ENCODE results near the gene UNG. TPM values are rescaled to one million over a fixed set of nuclear protein-coding genes. Genes with fewer than 3 reads are reported as not detected.

The UNG gene
- total and polyA plus RNA-seq, 2 of the 8 experiments (the other 6 are each of a cell fraction or from before 2014, with no cell fraction given) = 71.6 to 163 TPM

- Histone ChIP-seq H3K4me3 (ENCODE audit: extremely low read depth in 1 of 4, insufficient read depth in 2 of 4, low read depth in 3 of 4, low read length in 4 of 4) (no peak overlapping the region), H3K23me2 (ENCODE audit: low read depth, low read length) (peaks cover 7% of the 10 kb centered on the region), H3K18ac (ENCODE audit: extremely low read depth, low read length) (no peak overlapping the region), H3K79me1 (ENCODE audit: low read depth, low read length) (no peaks in the 10 kb centered on the region), H4K5ac (ENCODE audit: insufficient read length, low read depth, low read length) (no peak overlapping the region), H3K9ac (replicated peaks in 1 of 4; ENCODE audit: extremely low read depth in 1 of 4, low read depth in 3 of 4, low read length in 3 of 4) (no peak overlapping the region), H2AFZ (ENCODE audit: low read length) (no peak overlapping the region), H3K4me2 (ENCODE audit: insufficient read depth in 1 of 2, low read depth in 2 of 2, low read length in 2 of 2) (no peak overlapping the region), H4K20me1 (replicated peaks in 1 of 2; ENCODE audit: control insufficient read depth in 1 of 2, insufficient read depth in 2 of 2, low read length in 2 of 2) (no peaks in the 10 kb centered on the region), H3K79me2 (ENCODE audit: control insufficient read depth in 1 of 2, insufficient read depth in 2 of 2, low read length in 2 of 2) (peaks cover 0 to 5% of the 10 kb centered on the region in 2 experiments; a peak in 1 of 4 replicates), H2BK15ac (ENCODE audit: low read length) (no peak overlapping the region), H4K8ac (ENCODE audit: extremely low read depth, insufficient read depth, low read length) (no peak overlapping the region), H3K27me3 (replicated peaks in 1 of 4; ENCODE audit: control insufficient read depth in 3 of 4, extremely low read depth in 1 of 4, insufficient read depth in 3 of 4, low read length in 3 of 4) (no peaks in the 10 kb centered on the region; a peak in 2 of 7 replicates), H3K4me1 (replicated peaks in 1 of 4; ENCODE audit: control insufficient read depth in 3 of 4, insufficient read depth in 4 of 4, low read length in 3 of 4) (peaks cover 0 to 3% (median 3%) of the 10 kb centered on the region in 4 experiments; a peak in 3 of 7 replicates), H2BK5ac (ENCODE audit: low read depth, low read length) (no peak overlapping the region), H3K36me3 (ENCODE audit: control insufficient read depth in 2 of 4, insufficient read depth in 4 of 4, low read length in 3 of 4) (no peaks in the 10 kb centered on the region), H3K14ac (ENCODE audit: insufficient read length) (no peak overlapping the region), H3K56ac (replicated peaks; ENCODE audit: insufficient read length, low read depth, low read length) (no peak overlapping the region), H3K23ac (ENCODE audit: insufficient read length) (no peak overlapping the region), H4K91ac (replicated peaks; ENCODE audit: insufficient read length, low read length) (no peak overlapping the region), H3K4ac (replicated peaks; ENCODE audit: insufficient read length, low read depth, low read length) (no peak overlapping the region), H2BK20ac (ENCODE audit: low read length) (no peak overlapping the region), H2BK12ac (ENCODE audit: low read depth, low read length) (no peak overlapping the region), H2AK5ac (ENCODE audit: low read depth, low read length) (no peak overlapping the region), H3K9me3 (ENCODE audit: insufficient read depth in 2 of 2, low read depth in 1 of 2, low read length in 1 of 2) (no peaks in the 10 kb centered on the region), H3K27ac (ENCODE audit: low read depth, low read length) (no peak overlapping the region), H2BK120ac (replicated peaks; ENCODE audit: low read depth, low read length) (no peak overlapping the region)
- DNase-seq (ENCODE audit: low read depth in 1 of 2, low spot score in 2 of 2) = no peak
- WGBS, 2 experiments (ENCODE audit: extremely low coverage in 1 of 2, insufficient coverage in 1 of 2, insufficient read length in 1 of 2, insufficient replicate concordance in 2 of 2, low coverage in 1 of 2, low lambda C conversion rate in 2 of 2, missing lambda C conversion rate in 1 of 2) = 84 to 100% methylated on average over 2 to 4 of the region's 4 CpGs
- CTCF ChIA-PET (ENCODE audit: partially characterized antibody) = interaction anchor here (2.2 kb wide), 1 partner anchor 17 kb away, joined by 8 read pairs; no protein-coding TSS in a partner anchor
- POLR2A ChIA-PET (ENCODE audit: partially characterized antibody) = no interaction called here
- no peak for FAIRE-seq
- TF ChIP-seq RNF2 (IDR thresholded peaks at IDR 0.05; ENCODE audit: borderline replicate concordance, low read depth, low read length, missing control alignments, poor library complexity, severe bottlenecking) = no peak
- no peak for TF ChIP-seq POU5F1 (IDR thresholded peaks at IDR 0.05; ENCODE audit: low read depth, low read length)
- no peak for TF ChIP-seq GABPA (IDR thresholded peaks at IDR 0.05; ENCODE audit: borderline replicate concordance, insufficient read depth, low read length)
- no peak for TF ChIP-seq KDM5A (IDR thresholded peaks at IDR 0.05; ENCODE audit: low read length)
- TF ChIP-seq SP1 (IDR thresholded peaks at IDR 0.05; ENCODE audit: low read depth, low read length) = no peak
- TF ChIP-seq TCF12 (IDR thresholded peaks at IDR 0.05; ENCODE audit: low read depth, low read length) = no peak
- TF ChIP-seq CEBPB (IDR thresholded peaks at IDR 0.05; ENCODE audit: low read depth, low read length) = no peak
- no peak for TF ChIP-seq RAD21 (IDR thresholded peaks at IDR 0.05 in 1 of 2, conservative IDR thresholded peaks at IDR 0.05 in 1 of 2; ENCODE audit: low read depth in 2 of 2, low read length in 2 of 2)
- no peak for TF ChIP-seq RXRA (IDR thresholded peaks at IDR 0.05; ENCODE audit: insufficient read depth, low read depth, low read length)
- TF ChIP-seq GTF2F1 (IDR thresholded peaks at IDR 0.05; ENCODE audit: borderline replicate concordance, low read depth, low read length) = no peak
- TF ChIP-seq HDAC6 (IDR thresholded peaks at IDR 0.05; ENCODE audit: low read depth, low read length) = no peak
- TF ChIP-seq FOSL1 (IDR thresholded peaks at IDR 0.05; ENCODE audit: insufficient read depth, low read depth, low read length) = no peak
- TF ChIP-seq, protein P1, sequence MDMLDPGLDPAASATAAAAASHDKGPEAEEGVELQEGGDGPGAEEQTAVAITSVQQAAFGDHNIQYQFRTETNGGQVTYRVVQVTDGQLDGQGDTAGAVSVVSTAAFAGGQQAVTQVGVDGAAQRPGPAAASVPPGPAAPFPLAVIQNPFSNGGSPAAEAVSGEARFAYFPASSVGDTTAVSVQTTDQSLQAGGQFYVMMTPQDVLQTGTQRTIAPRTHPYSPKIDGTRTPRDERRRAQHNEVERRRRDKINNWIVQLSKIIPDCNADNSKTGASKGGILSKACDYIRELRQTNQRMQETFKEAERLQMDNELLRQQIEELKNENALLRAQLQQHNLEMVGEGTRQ (IDR thresholded peaks at IDR 0.05; ENCODE audit: low read length) = no peak
Observed at GRCh38 chr12:109151457-109151856, 54.1 kb downstream of the UNG start.
